ENCODE data around the gene FAM199X. TPM values are rescaled to one million over a fixed set of nuclear protein-coding genes. Genes with fewer than 3 reads are reported as not detected.

Gene FAM199X
- total and polyA plus RNA-seq, 2 donors from 2014 or later: 12.6 to 37.4 TPM

GRCh38 chrX:104187931-104188330 lies 21.7 kb downstream of the FAM199X start:
- TF ChIP-seq CTCF (IDR thresholded peaks at IDR 0.05; ENCODE audit: borderline replicate concordance, extremely low read depth, insufficient read depth): no peak
- no peak overlapping the region for H3K4me3 ChIP-seq (ENCODE audit: low read length in 3 of 3)
- H3K4me1 ChIP-seq (ENCODE audit: control insufficient read depth in 2 of 3, insufficient read depth in 2 of 3, low read depth in 1 of 3, low read length in 3 of 3): no peaks in the 10 kb centered on the region
- H3K27me3 ChIP-seq (ENCODE audit: control insufficient read depth, insufficient read depth, low read length): no peaks in the 10 kb centered on the region
- H3K27ac ChIP-seq (ENCODE audit: low read depth in 2 of 2, low read length in 2 of 2): no peak overlapping the region
- no peaks in the 10 kb centered on the region for H3K9me3 ChIP-seq (ENCODE audit: control insufficient read depth in 2 of 3, insufficient read depth in 1 of 3, low read length in 3 of 3)
- H3K36me3 ChIP-seq (ENCODE audit: control insufficient read depth in 2 of 3, insufficient read depth in 3 of 3, low read length in 3 of 3): peaks cover 2 to 19% (median 9%) of the 10 kb centered on the region in 3 donors
- intact Hi-C loops (cut with DNase I): no loop called here
- FAIRE-seq (no peak), DNase-seq (no peak)
- H3K9ac ChIP-seq (ENCODE audit: low read length in 3 of 3): no peak overlapping the region

DNA sequence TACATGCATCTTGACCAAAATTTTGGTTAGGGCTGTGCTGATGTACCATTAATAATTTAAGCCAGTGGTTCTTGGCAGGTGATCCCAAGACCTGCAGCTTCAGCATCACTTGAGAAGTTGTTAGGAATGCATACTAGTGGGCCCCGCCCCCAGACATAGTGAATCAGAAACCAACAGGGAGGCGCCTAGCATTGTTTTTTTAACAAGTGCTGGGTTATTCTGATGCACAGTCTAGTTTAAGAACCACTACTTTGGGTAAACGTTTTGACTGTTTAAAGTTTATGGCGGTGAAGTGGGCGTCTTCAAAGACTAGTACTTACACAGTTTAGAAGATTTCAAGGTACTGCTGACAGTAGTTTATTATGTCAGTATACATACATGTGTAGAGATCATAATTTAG lies 23.6 kb downstream of the FAM199X start:
- H3K4me1 ChIP-seq (ENCODE audit: control insufficient read depth in 2 of 3, insufficient read depth in 2 of 3, low read depth in 1 of 3, low read length in 3 of 3): no peaks in the 10 kb centered on the region
- no peak overlapping the region for H3K9ac ChIP-seq (ENCODE audit: low read length in 3 of 3)
- peaks cover 2 to 16% (median 9%) of the 10 kb centered on the region in 3 donors for H3K36me3 ChIP-seq (ENCODE audit: control insufficient read depth in 2 of 3, insufficient read depth in 3 of 3, low read length in 3 of 3)
- H3K27me3 ChIP-seq (ENCODE audit: control insufficient read depth, insufficient read depth, low read length): no peaks in the 10 kb centered on the region
- no peak overlapping the region for H3K4me3 ChIP-seq (ENCODE audit: low read length in 3 of 3)
- DNase-seq: peak in 1 of 5 donors; percentile 18
- no peak for TF ChIP-seq CTCF (IDR thresholded peaks at IDR 0.05; ENCODE audit: borderline replicate concordance, extremely low read depth, insufficient read depth)
- FAIRE-seq: no peak
- intact Hi-C loops (cut with DNase I): no loop called here
- H3K9me3 ChIP-seq (ENCODE audit: control insufficient read depth in 2 of 3, insufficient read depth in 1 of 3, low read length in 3 of 3): no peaks in the 10 kb centered on the region
- H3K27ac ChIP-seq (ENCODE audit: low read depth in 2 of 2, low read length in 2 of 2): no peak overlapping the region

DNA sequence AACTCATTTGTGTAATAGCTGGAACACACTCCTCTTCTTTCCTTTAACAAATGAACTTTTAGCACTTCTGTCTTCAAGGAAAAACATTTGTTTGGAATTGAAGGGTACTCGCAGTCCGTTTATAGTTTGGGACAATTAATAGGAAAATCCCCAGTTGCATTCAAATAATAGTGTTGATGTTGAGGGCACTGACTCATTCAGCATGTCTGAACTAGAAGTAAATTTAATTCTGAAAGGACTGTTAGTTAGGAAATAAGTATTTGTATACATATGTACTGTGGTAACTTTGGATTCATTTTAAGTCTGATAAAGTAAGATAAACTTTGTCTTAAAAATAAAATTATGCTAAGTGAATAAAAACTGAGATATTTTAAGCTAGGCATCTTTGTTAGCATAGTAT lies 27.2 kb downstream of the FAM199X start:
- TF ChIP-seq CTCF (IDR thresholded peaks at IDR 0.05; ENCODE audit: borderline replicate concordance, extremely low read depth, insufficient read depth): no peak
- H3K27me3 ChIP-seq (ENCODE audit: control insufficient read depth, insufficient read depth, low read length): no peaks in the 10 kb centered on the region
- H3K4me1 ChIP-seq (ENCODE audit: control insufficient read depth in 2 of 3, insufficient read depth in 2 of 3, low read depth in 1 of 3, low read length in 3 of 3): no peaks in the 10 kb centered on the region
- no peak overlapping the region for H3K4me3 ChIP-seq (ENCODE audit: low read length in 3 of 3)
- H3K9me3 ChIP-seq (ENCODE audit: control insufficient read depth in 2 of 3, insufficient read depth in 1 of 3, low read length in 3 of 3): no peaks in the 10 kb centered on the region
- FAIRE-seq (peak; percentile 94), DNase-seq (no peak)
- intact Hi-C loops (cut with DNase I): no loop called here
- no peak overlapping the region for H3K9ac ChIP-seq (ENCODE audit: low read length in 3 of 3)
- H3K36me3 ChIP-seq (ENCODE audit: control insufficient read depth in 2 of 3, insufficient read depth in 3 of 3, low read length in 3 of 3): peaks cover 0 to 10% (median 5%) of the 10 kb centered on the region in 3 donors
- H3K27ac ChIP-seq (ENCODE audit: low read depth in 2 of 2, low read length in 2 of 2): no peak overlapping the region

- DNase-seq: no peak
- Histone ChIP-seq H3K4me1 (ENCODE audit: control insufficient read depth in 2 of 3, insufficient read depth in 2 of 3, low read depth in 1 of 3, low read length in 3 of 3) (no peaks in the 10 kb centered on the region), H3K9me3 (ENCODE audit: control insufficient read depth in 2 of 3, insufficient read depth in 1 of 3, low read length in 3 of 3) (no peaks in the 10 kb centered on the region), H3K27me3 (ENCODE audit: control insufficient read depth, insufficient read depth, low read length) (no peaks in the 10 kb centered on the region), H3K36me3 (ENCODE audit: control insufficient read depth in 2 of 3, insufficient read depth in 3 of 3, low read length in 3 of 3) (peaks cover 0 to 3% (median 0%) of the 10 kb centered on the region in 3 donors), H3K4me3 (ENCODE audit: low read length in 3 of 3) (no peak overlapping the region), H3K27ac (ENCODE audit: low read depth in 2 of 2, low read length in 2 of 2) (no peak overlapping the region), H3K9ac (ENCODE audit: low read length in 3 of 3) (no peak overlapping the region)
- no peak for FAIRE-seq
- intact Hi-C loops (cut with DNase I): no loop called here
- no peak for TF ChIP-seq CTCF (IDR thresholded peaks at IDR 0.05; ENCODE audit: borderline replicate concordance, extremely low read depth, insufficient read depth)
Measured at GRCh38 chrX:104195013-104195412, 28.8 kb downstream of the FAM199X start.
